Measurements from ENCODE around the gene GLRX3. TPM values are rescaled to one million over a fixed set of nuclear protein-coding genes. Genes with fewer than 3 reads are reported as not detected.

Gene GLRX3
- total and polyA plus RNA-seq, 2 experiments from 2014 or later = 141 to 201 TPM

DNA sequence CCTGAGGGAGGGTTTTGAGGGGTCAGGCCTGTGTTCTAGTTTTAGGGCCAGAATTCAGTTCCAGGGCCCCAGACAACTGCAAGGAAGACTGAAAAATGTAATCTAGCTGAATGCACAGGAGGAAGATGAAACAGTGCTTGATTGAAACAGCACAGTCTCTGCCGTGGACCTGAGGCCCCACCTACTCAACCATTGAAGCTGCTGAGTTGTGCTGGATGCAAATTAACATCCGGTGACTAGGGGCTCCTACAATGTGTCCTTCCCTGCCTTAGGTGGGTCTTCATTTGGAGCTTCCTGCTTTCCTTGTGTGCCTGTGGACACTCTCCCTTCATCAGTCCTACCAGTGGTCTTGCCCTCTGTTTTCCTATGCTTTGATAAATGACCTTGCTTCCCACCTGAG is 5.7 kb downstream of the GLRX3 start (continued):
- TF ChIP-seq, protein P1, sequence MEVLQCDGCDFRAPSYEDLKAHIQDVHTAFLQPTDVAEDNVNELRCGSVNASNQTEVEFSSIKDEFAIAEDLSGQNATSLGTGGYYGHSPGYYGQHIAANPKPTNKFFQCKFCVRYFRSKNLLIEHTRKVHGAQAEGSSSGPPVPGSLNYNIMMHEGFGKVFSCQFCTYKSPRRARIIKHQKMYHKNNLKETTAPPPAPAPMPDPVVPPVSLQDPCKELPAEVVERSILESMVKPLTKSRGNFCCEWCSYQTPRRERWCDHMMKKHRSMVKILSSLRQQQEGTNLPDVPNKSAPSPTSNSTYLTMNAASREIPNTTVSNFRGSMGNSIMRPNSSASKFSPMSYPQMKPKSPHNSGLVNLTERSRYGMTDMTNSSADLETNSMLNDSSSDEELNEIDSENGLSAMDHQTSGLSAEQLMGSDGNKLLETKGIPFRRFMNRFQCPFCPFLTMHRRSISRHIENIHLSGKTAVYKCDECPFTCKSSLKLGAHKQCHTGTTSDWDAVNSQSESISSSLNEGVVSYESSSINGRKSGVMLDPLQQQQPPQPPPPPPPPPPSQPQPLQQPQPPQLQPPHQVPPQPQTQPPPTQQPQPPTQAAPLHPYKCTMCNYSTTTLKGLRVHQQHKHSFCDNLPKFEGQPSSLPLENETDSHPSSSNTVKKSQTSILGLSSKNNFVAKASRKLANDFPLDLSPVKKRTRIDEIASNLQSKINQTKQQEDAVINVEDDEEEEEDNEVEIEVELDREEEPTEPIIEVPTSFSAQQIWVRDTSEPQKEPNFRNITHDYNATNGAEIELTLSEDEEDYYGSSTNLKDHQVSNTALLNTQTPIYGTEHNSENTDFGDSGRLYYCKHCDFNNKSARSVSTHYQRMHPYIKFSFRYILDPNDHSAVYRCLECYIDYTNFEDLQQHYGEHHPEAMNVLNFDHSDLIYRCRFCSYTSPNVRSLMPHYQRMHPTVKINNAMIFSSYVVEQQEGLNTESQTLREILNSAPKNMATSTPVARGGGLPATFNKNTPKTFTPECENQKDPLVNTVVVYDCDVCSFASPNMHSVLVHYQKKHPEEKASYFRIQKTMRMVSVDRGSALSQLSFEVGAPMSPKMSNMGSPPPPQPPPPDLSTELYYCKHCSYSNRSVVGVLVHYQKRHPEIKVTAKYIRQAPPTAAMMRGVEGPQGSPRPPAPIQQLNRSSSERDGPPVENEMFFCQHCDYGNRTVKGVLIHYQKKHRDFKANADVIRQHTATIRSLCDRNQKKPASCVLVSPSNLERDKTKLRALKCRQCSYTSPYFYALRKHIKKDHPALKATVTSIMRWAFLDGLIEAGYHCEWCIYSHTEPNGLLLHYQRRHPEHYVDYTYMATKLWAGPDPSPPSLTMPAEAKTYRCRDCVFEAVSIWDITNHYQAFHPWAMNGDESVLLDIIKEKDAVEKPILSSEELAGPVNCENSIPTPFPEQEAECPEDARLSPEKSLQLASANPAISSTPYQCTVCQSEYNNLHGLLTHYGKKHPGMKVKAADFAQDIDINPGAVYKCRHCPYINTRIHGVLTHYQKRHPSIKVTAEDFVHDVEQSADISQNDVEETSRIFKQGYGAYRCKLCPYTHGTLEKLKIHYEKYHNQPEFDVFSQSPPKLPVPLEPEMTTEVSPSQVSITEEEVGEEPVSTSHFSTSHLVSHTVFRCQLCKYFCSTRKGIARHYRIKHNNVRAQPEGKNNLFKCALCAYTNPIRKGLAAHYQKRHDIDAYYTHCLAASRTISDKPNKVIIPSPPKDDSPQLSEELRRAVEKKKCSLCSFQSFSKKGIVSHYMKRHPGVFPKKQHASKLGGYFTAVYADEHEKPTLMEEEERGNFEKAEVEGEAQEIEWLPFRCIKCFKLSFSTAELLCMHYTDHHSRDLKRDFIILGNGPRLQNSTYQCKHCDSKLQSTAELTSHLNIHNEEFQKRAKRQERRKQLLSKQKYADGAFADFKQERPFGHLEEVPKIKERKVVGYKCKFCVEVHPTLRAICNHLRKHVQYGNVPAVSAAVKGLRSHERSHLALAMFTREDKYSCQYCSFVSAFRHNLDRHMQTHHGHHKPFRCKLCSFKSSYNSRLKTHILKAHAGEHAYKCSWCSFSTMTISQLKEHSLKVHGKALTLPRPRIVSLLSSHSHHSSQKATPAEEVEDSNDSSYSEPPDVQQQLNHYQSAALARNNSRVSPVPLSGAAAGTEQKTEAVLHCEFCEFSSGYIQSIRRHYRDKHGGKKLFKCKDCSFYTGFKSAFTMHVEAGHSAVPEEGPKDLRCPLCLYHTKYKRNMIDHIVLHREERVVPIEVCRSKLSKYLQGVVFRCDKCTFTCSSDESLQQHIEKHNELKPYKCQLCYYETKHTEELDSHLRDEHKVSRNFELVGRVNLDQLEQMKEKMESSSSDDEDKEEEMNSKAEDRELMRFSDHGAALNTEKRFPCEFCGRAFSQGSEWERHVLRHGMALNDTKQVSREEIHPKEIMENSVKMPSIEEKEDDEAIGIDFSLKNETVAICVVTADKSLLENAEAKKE (CRISPR knock-in tag; IDR thresholded peaks at IDR 0.05) = no peak
- TF ChIP-seq EZH2phosphoT487 (IDR thresholded peaks at IDR 0.05; ENCODE audit: unreplicated experiment) (no peak), ZNF331 (CRISPR knock-in tag; IDR thresholded peaks at IDR 0.05; ENCODE audit: low read depth) (no peak), ETS1 (IDR thresholded peaks at IDR 0.05) (no peak), JUNB (IDR thresholded peaks at IDR 0.05; ENCODE audit: unreplicated experiment) (no peak), NANOG (IDR thresholded peaks at IDR 0.05; ENCODE audit: borderline replicate concordance) (no peak), EZH2 (IDR thresholded peaks at IDR 0.05; ENCODE audit: low read depth, unreplicated experiment) (no peak), CREB1 (CRISPR knock-in tag; IDR thresholded peaks at IDR 0.05; ENCODE audit: low read depth) (no peak)

DNA sequence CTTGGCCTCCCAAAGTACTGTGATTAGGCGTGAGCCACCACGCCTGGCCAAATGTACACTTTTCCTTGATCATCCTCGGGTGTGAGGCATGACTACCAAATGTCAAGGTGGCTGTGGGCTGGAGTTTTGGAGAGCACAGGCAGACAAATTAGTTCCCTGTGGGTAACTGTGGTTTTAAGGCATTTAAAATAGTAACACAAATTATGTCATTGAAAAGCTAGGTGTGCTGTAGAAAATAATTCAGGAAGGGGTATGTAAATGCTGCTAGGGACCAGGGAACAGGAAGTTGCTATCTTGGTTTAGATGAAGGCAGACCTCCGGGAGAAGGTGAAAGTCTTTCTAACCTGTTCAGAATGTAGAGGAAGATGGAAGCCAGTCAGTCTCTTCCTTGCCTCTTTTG is 9.9 kb downstream of the GLRX3 start:
- Mint-ChIP-seq H3K27me3 (ENCODE audit: insufficient read depth, low read depth, poor library complexity) (peaks cover 2% of the 10 kb centered on the region), H3K4me3 (no peak overlapping the region), H3K9me3 (no peaks in the 10 kb centered on the region), H3K4me1 (peaks cover 20% of the 10 kb centered on the region), H3K36me3 (ENCODE audit: low read depth) (peaks cover 38% of the 10 kb centered on the region), H3K27ac (peak overlapping the region; percentile 45; the same call in 1 of the 2 replicates)
- Histone ChIP-seq H3K4me2 (no peak overlapping the region), H3K36me3 (ENCODE audit: insufficient read depth) (peaks cover 13% of the 10 kb centered on the region), H3K4me3 (no peak overlapping the region), H4K20me1 (replicated peaks; ENCODE audit: insufficient read depth) (peaks cover 60% of the 10 kb centered on the region), H3K27ac (ENCODE audit: low read depth) (no peak overlapping the region), H3F3A (replicated peaks; ENCODE audit: low read depth) (no peaks in the 10 kb centered on the region), H3K4me1 (ENCODE audit: insufficient read depth) (peaks cover 6% of the 10 kb centered on the region; the same call in 1 of the 2 replicates), H2AFZ (no peak overlapping the region), H3K79me2 (replicated peaks; ENCODE audit: insufficient read depth) (peaks cover 100% of the 10 kb centered on the region), H3K9me2 (ENCODE audit: insufficient read depth) (no peaks in the 10 kb centered on the region), H3K27me3 (ENCODE audit: insufficient read depth) (no peaks in the 10 kb centered on the region)
- no peak for DNase-seq (ENCODE audit: low spot score)
- ATAC-seq = no peak
- TF ChIP-seq JUNB (IDR thresholded peaks at IDR 0.05; ENCODE audit: unreplicated experiment) = no peak
- TF ChIP-seq, protein P1 (CRISPR knock-in tag; IDR thresholded peaks at IDR 0.05) = no peak
- no peak for TF ChIP-seq ZNF114 (CRISPR knock-in tag; IDR thresholded peaks at IDR 0.05)
- no peak for TF ChIP-seq POLR2AphosphoS5 (IDR thresholded peaks at IDR 0.05; ENCODE audit: low read depth)
